Gastroesophageal sphincter (tissue), 4 donors: ENCODE data around the gene SLC17A3. TPM values are rescaled to one million over a fixed set of nuclear protein-coding genes. Genes with fewer than 3 reads are reported as not detected.

Source experiments
- ATAC-seq: fragments of 150-250 bp; one replicate; pipeline ENCODE4 v1.9.1; 2016; ENCODE audit warnings: mild to moderate bottlenecking, moderate library complexity
- H3K27ac ChIP-seq, 4 donors: fragments of 200-600 bp; sonication (generic) in 3 of 4; 1 replicate in 3 of 4; 2 replicates in 1 of 4; pipeline ENCODE4 v1.5.1; 2016 to 2019
- H3K27me3 ChIP-seq: fragments of 200-600 bp; sonication (generic); one replicate; pipeline ENCODE4 v1.5.1; 2019
- H3K36me3 ChIP-seq, 2 donors: fragments of 200-600 bp; sonication (generic); one replicate each; pipeline ENCODE4 v1.5.1; 2019; ENCODE audit warnings: control low read depth in 1 of 2
- H3K4me1 ChIP-seq, 3 donors: fragments of 200-600 bp; sonication (generic); 1 replicate in 2 of 3; 2 replicates in 1 of 3; pipeline ENCODE4 v1.5.1; 2016 to 2019; ENCODE audit warnings: control low read depth in 2 of 3
- H3K4me3 ChIP-seq, 2 donors: fragments of 200-600 bp; sonication (generic); one replicate each; pipeline ENCODE4 v1.5.1; 2019; ENCODE audit warnings: mild to moderate bottlenecking in 1 of 2, moderate library complexity in 1 of 2
- H3K9me3 ChIP-seq, 3 donors: fragments of 200-600 bp; sonication (generic); one replicate each; pipeline ENCODE4 v1.5.1; 2017 to 2019; ENCODE audit warnings: control low read depth in 2 of 3
- CTCF ChIP-seq, 4 experiments: fragments of 200-600 bp in 2 of 4; fragments of 450-650 bp in 2 of 4; sonication (generic) in 1 of 4; IDR thresholded peaks; one replicate each; pipeline ENCODE4 v1.5.1; 2017 to 2019; ENCODE audit warnings: antibody characterized with exemption in 4 of 4, mild to moderate bottlenecking in 2 of 4, moderate library complexity in 2 of 4
- EP300 ChIP-seq: sonication (generic); formaldehyde crosslinking; IDR thresholded peaks from one replicate; pipeline ENCODE4 v1.6.1; 2017; ENCODE audit warnings: antibody characterized with exemption, mild to moderate bottlenecking
- POLR2A ChIP-seq, 2 donors: fragments of 450-650 bp; IDR thresholded peaks; one replicate each; pipeline ENCODE4 v1.6.1; 2017; ENCODE audit warnings: antibody characterized with exemption in 2 of 2, mild to moderate bottlenecking in 2 of 2, moderate library complexity in 1 of 2
- POLR2AphosphoS5 ChIP-seq: sonication (generic); formaldehyde crosslinking; IDR thresholded peaks from one replicate; pipeline ENCODE4 v1.6.1; 2017; ENCODE audit warnings: antibody characterized with exemption
- WGBS, 2 donors: methylation state at CpG; one replicate each; pipeline ENCODE4 v1.1.5; 2018; ENCODE audit warnings: low coverage in 1 of 2; 5-methylcytosine and 5-hydroxymethylcytosine counted together
- total RNA-seq, 4 donors: library from RNA; depleted of rRNA; stranded (reverse); fragments of >200 nt; gene quantifications; one replicate each; pipeline ENCODE4 v1.1.0, GENCODE V29; 2016

SLC17A3 gene
- total RNA-seq, 4 donors from 2014 or later, result not detected

GRCh38 chr6:25899580-25900408 lies 25.8 kb upstream of the SLC17A3 start:
- Histone ChIP-seq H3K36me3 (no peaks in the 10 kb centered on the region), H3K4me3 (no peak overlapping the region), H3K9me3 (no peaks in the 10 kb centered on the region), H3K4me1 (no peaks in the 10 kb centered on the region), H3K27me3 (peaks cover 6% of the 10 kb centered on the region), H3K27ac (no peak overlapping the region)
- no peak for TF ChIP-seq POLR2AphosphoS5
- TF ChIP-seq EP300, result no peak
- TF ChIP-seq POLR2A (IDR thresholded peaks at IDR 0.05), result no peak
- TF ChIP-seq CTCF (IDR thresholded peaks at IDR 0.05), result no peak
- no peak for ATAC-seq
- 67 to 76% methylated on average over 1 to 2 of the region's 2 CpGs for WGBS, 2 donors

- peaks cover 6% of the 10 kb centered on the region for H3K27me3 ChIP-seq
- H3K36me3 ChIP-seq, result no peaks in the 10 kb centered on the region
- no peaks in the 10 kb centered on the region for H3K4me1 ChIP-seq
- no peak for ATAC-seq
- no peak overlapping the region for H3K4me3 ChIP-seq
- H3K27ac ChIP-seq, result no peak overlapping the region
- 38 to 84% methylated on average over 2 of the region's 2 CpGs for WGBS, 2 donors
- H3K9me3 ChIP-seq, result no peaks in the 10 kb centered on the region
- TF ChIP-seq EP300 (no peak), POLR2A (IDR thresholded peaks at IDR 0.05) (no peak), CTCF (IDR thresholded peaks at IDR 0.05) (no peak), POLR2AphosphoS5 (no peak)
Measured at GRCh38 chr6:25899123-25899522, 25.1 kb upstream of the SLC17A3 start.

GRCh38 chr6:25898289-25898977 lies 24.4 kb upstream of the SLC17A3 start:
- ATAC-seq, result no peak
- H3K36me3 ChIP-seq, result no peaks in the 10 kb centered on the region
- 61 to 75% methylated on average over 3 to 4 of the region's 5 CpGs for WGBS, 2 donors
- no peaks in the 10 kb centered on the region for H3K4me1 ChIP-seq
- no peaks in the 10 kb centered on the region for H3K9me3 ChIP-seq
- no peak overlapping the region for H3K27ac ChIP-seq
- H3K27me3 ChIP-seq, result peaks cover under 1% of the 10 kb centered on the region
- H3K4me3 ChIP-seq, result no peak overlapping the region
- TF ChIP-seq POLR2AphosphoS5 (no peak), POLR2A (IDR thresholded peaks at IDR 0.05) (no peak), CTCF (IDR thresholded peaks at IDR 0.05) (no peak), EP300 (no peak)

DNA sequence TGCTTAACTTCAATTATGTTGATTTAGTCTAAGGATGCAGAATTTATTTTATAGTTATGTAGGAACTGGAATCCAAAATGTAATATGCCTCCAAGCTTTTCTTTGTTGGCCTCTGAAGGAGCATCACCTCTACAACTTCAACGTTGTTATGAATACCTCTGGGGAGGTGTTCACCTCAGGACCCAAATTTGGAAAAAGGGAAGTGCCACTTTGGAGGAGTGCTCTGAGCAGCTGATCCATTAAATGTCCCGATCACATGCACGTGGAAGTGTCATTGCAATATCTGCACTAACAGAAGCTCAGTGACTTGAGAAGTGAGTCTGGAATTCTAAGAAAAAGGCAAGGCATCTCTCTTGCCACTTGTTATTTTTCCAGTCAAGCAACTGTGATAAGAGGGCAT lies 22.2 kb upstream of the SLC17A3 start:
- 82 to 100% methylated on average over 1 to 3 of the region's 3 CpGs for WGBS, 2 donors

More for the DNA sequence above, 22.2 kb upstream of the SLC17A3 start:
- H3K9me3 ChIP-seq, result no peaks in the 10 kb centered on the region
- no peaks in the 10 kb centered on the region for H3K27me3 ChIP-seq
- ATAC-seq, result no peak
- no peaks in the 10 kb centered on the region for H3K4me1 ChIP-seq
- no peaks in the 10 kb centered on the region for H3K36me3 ChIP-seq
- TF ChIP-seq POLR2A (IDR thresholded peaks at IDR 0.05) (no peak), POLR2AphosphoS5 (no peak), EP300 (no peak), CTCF (IDR thresholded peaks at IDR 0.05) (no peak)
- H3K27ac ChIP-seq, result no peak overlapping the region
- H3K4me3 ChIP-seq, result no peak overlapping the region
